SK-N-SH (cell line): ENCODE measurements around the gene MAP3K4. TPM values are rescaled to one million over a fixed set of nuclear protein-coding genes. Genes with fewer than 3 reads are reported as not detected.

Experiments used
- CTCF ChIA-PET: fragments of 300-600, 350-600 bp; formaldehyde crosslinking; extraction: SDS; loops from one replicate; lab custom pipeline; 2021; lab: Yijun Ruan, JAX
- POLR2A ChIA-PET: fragments of 350-600 bp; sonication (Branson Sonifier 250); formaldehyde crosslinking; extraction: SDS; loops from one replicate; lab custom pipeline; 2020; ENCODE audit warnings: antibody characterized with exemption, inconsistent platforms; lab: Yijun Ruan, JAX
- DNase-seq: peaks from one replicate; pipeline ENCODE4 v3.0.0; 2012
- H2AFZ ChIP-seq: fragments of 200-600 bp; sonication (generic); 2 replicates; pipeline ENCODE4 v1.8.1; 2016; ENCODE audit warnings: antibody characterized with exemption, mild to moderate bottlenecking, low read depth
- H3F3A ChIP-seq: fragments of 200-600 bp; sonication (generic); replicated peaks from 2 replicates; pipeline ENCODE3; 2016; ENCODE audit warnings: antibody characterized with exemption, mild to moderate bottlenecking; ENCODE audit not compliant: insufficient read depth
- H3K27ac ChIP-seq, 2 experiments: fragments of 200-500 bp in 1 of 2; fragments of 200-600 bp in 1 of 2; sonication (Bioruptor generic) in 1 of 2; sonication (generic), shearing (Covaris generic) in 1 of 2; 2 replicates each; pipeline versions ENCODE4 v1.5.1 to v1.6.1; 2014 to 2016; ENCODE audit warnings: low read depth in 2 of 2, inconsistent platforms in 1 of 2, low read length in 1 of 2, mild to moderate bottlenecking in 1 of 2, mixed read lengths in 1 of 2
- H3K27me3 ChIP-seq: fragments of 200-600 bp; sonication (generic), shearing (Covaris generic); 2 replicates; pipeline ENCODE4 v1.6.1; 2016; ENCODE audit warnings: mixed run types; ENCODE audit not compliant: insufficient read depth
- H3K36me3 ChIP-seq, 2 experiments: fragments of 200-500 bp in 1 of 2; fragments of 200-600 bp in 1 of 2; sonication (Bioruptor generic) in 1 of 2; sonication (generic) in 1 of 2; replicated peaks in 1 of 2; 2 replicates each; pipeline versions ENCODE3 to v1.5.1; 2014 to 2016; ENCODE audit warnings: low read length in 1 of 2, mild to moderate bottlenecking in 1 of 2; ENCODE audit not compliant: insufficient read depth in 2 of 2, control insufficient read depth in 1 of 2
- H3K4me1 ChIP-seq, 2 experiments: fragments of 200-500 bp in 1 of 2; fragments of 200-600 bp in 1 of 2; sonication (Bioruptor generic) in 1 of 2; sonication (generic), shearing (Covaris generic) in 1 of 2; 2 replicates each; pipeline versions ENCODE4 v1.5.1 to v1.6.1; 2014 to 2016; ENCODE audit warnings: low read depth in 1 of 2, low read length in 1 of 2, mixed run types in 1 of 2; ENCODE audit not compliant: insufficient read depth in 2 of 2, control insufficient read depth in 1 of 2
- H3K4me2 ChIP-seq: fragments of 200-600 bp; sonication (generic), shearing (Covaris generic); 2 replicates; pipeline ENCODE4 v1.6.1; 2017; ENCODE audit warnings: mixed run types
- H3K4me3 ChIP-seq, 2 experiments: fragments of 200-500 bp in 1 of 2; fragments of 200-600 bp in 1 of 2; sonication (Bioruptor generic) in 1 of 2; sonication (generic), shearing (Covaris generic) in 1 of 2; 2 replicates each; pipeline versions ENCODE4 v1.5.1 to v1.8.1; 2014 to 2016; ENCODE audit warnings: low read depth in 2 of 2, inconsistent platforms in 1 of 2, low read length in 1 of 2, mild to moderate bottlenecking in 1 of 2, mixed read lengths in 1 of 2, moderate library complexity in 1 of 2
- H3K79me2 ChIP-seq: fragments of 200-600 bp; sonication (generic); 2 replicates; pipeline ENCODE4 v1.8.1; 2017; ENCODE audit warnings: mild to moderate bottlenecking; ENCODE audit not compliant: insufficient read depth
- H3K9ac ChIP-seq: fragments of 200-600 bp; sonication (generic); 2 replicates; pipeline ENCODE4 v1.6.1; 2017; ENCODE audit warnings: mixed run types
- H3K9me2 ChIP-seq: fragments of 200-600 bp; sonication (generic); 2 replicates; pipeline ENCODE4 v1.6.1; 2017; ENCODE audit warnings: mixed run types
- H3K9me3 ChIP-seq: fragments of 200-600 bp; sonication (generic); 2 replicates; pipeline ENCODE4 v1.6.1; 2017; ENCODE audit warnings: mixed run types, mild to moderate bottlenecking, moderate library complexity
- H4K20me1 ChIP-seq: fragments of 200-600 bp; sonication (generic); 2 replicates; pipeline ENCODE4 v1.6.1; 2017; ENCODE audit warnings: mild to moderate bottlenecking, mixed run types; ENCODE audit not compliant: insufficient read depth
- FOXJ3 ChIP-seq: sonication (generic); formaldehyde crosslinking; IDR thresholded peaks from 2 replicates; pipeline ENCODE4 v1.5.1; 2020; ENCODE audit warnings: mild to moderate bottlenecking, missing genetic modification reagents
- GABPA ChIP-seq: IDR thresholded peaks from 2 replicates; pipeline ENCODE4 v1.4.0; 2012; ENCODE audit warnings: low read depth, mild to moderate bottlenecking
- GATA2 ChIP-seq: sonication (generic); formaldehyde crosslinking; IDR thresholded peaks from 2 replicates; pipeline ENCODE4 v1.5.0; 2020; ENCODE audit warnings: mild to moderate bottlenecking, missing genetic modification reagents
- MEF2A ChIP-seq: IDR thresholded peaks from 2 replicates; pipeline ENCODE4 v1.4.0; 2012; ENCODE audit warnings: low read depth, borderline replicate concordance
- TCF12 ChIP-seq: IDR thresholded peaks from 2 replicates; pipeline ENCODE4 v1.4.0; 2012
- WGBS: methylation state at CpG from one replicate; pipeline ENCODE4 v1.1.6; 2017; ENCODE audit warnings: low lambda C conversion rate; 5-methylcytosine and 5-hydroxymethylcytosine counted together
- polyA plus RNA-seq, 3 experiments: library from polyadenylated mRNA; depleted of rRNA; stranded (reverse); fragments of >200 nt; gene quantifications; 2 replicates each; pipeline ENCODE4 v1.2.3, GENCODE V29; 2012
- TF ChIP-seq, protein P1 (sequence below): IDR thresholded peaks from 2 replicates; pipeline ENCODE4; 2012
- TF ChIP-seq, protein P2 (sequence below): fragments of 150-350 bp; IDR thresholded peaks from 2 replicates; pipeline ENCODE4 v1.6.1; 2016; ENCODE audit warnings: mild to moderate bottlenecking, low read depth, low read length

Gene MAP3K4
- polyA plus RNA-seq, 1 of the 3 experiments (the other 2 are of a cell fraction): 6.8 TPM

DNA sequence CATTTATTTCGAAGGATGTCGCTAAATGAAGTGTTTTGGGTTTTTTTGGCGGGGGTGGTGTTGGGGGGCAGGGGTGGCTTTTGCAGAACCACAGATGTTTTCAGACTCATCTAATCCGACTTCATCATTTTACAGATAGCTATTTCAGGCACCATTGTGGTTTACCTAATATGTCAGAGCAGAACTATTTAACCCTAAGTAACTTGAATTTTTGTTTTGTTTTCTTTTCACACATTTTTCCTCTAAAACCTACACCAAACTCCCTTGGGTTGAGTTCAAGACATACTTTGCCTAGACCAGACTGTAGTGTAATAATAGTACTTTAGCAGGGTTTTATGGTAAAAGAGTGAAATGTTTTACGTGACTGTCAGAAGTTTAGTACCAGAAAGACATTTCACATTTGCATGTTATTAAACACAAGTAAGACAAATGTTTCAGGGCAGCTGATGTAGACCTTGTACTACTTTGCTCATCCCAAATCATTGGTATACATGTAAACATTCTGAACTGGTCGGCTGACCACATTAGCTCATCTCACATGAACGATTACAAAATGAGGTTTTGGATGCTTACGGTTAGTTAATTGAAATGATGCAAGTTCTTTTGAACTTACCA, 37.7 kb downstream of the MAP3K4 start:
- Histone ChIP-seq H2AFZ (no peak overlapping the region), H3K9me3 (no peaks in the 10 kb centered on the region), H3F3A (no peaks in the 10 kb centered on the region), H3K27ac (no peak overlapping the region), H3K4me1 (peaks cover 3 to 12% of the 10 kb centered on the region in 2 experiments; a peak in 3 of 4 replicates), H3K4me3 (no peak overlapping the region), H3K9ac (no peak overlapping the region), H4K20me1 (no peaks in the 10 kb centered on the region), H3K9me2 (no peaks in the 10 kb centered on the region), H3K4me2 (no peak overlapping the region), H3K27me3 (no peaks in the 10 kb centered on the region), H3K79me2 (peaks cover 41% of the 10 kb centered on the region), H3K36me3 (peaks cover 0 to 5% of the 10 kb centered on the region in 2 experiments)
- TF ChIP-seq MEF2A: peak; percentile 45; the same call in 1 of the 2 replicates
- no peak for TF ChIP-seq FOXJ3
- no peak for DNase-seq
- CTCF ChIA-PET: interaction anchor here (0.8 to 1.3 kb wide), 4 partner anchors 10 to 99 kb away, joined by 3 to 4 read pairs (median 3); no protein-coding TSS in a partner anchor
- POLR2A ChIA-PET: interaction anchor here (0.6 kb wide), 1 partner anchor 36 kb away, joined by 3 read pairs; no protein-coding TSS in a partner anchor
- WGBS: 93% methylated on average over 8 of the region's 8 CpGs

DNA sequence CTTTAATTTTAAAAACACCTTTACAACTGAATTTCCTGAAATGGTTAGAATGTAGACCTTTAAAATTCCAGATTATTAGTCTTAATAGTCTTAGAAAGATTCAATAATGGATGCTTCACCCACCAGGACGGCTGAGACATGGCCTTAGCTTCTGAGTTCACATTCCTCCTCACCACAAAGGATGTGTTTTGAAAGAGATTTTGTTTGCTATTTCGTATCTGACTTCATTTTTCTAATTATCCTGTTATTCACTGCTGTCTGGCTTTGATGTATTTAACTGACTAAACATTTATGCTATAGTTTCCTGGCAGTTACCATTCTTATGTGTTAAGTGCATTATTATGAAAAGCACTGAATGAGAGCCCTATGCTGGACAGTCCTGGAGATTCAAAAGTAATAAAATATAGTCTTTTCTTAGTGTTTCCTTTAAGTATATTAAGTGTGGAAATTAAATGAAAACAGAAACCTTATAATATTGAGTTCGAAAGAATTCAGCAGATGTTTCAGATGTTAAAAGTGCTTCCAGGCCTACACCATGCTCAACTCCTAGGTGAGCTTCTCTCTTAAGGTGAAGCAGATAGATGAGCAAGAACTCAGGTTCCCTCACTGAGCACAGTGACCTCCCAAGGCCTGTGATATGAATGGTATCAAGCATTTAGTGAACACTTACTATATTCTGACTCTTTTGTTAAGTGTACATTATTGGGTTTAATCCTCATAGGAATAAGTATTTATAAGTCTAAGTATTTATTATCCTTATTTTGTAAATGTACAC, 40.3 kb downstream of the MAP3K4 start:
- Histone ChIP-seq H3K9me3 (no peaks in the 10 kb centered on the region), H3K36me3 (peaks cover 2 to 13% of the 10 kb centered on the region in 2 experiments), H4K20me1 (no peaks in the 10 kb centered on the region), H3K4me2 (0 out of 2 replicates have a peak overlapping the region, but pooled peaks have one; percentile 2), H3K9ac (no peak overlapping the region), H3K27ac (peak overlapping the region; percentile 34 to 52), H3K4me1 (peaks cover 3 to 12% of the 10 kb centered on the region in 2 experiments; a peak in 3 of 4 replicates), H3K27me3 (no peaks in the 10 kb centered on the region), H3F3A (peaks cover 7% of the 10 kb centered on the region), H2AFZ (no peak overlapping the region), H3K79me2 (peaks cover 46% of the 10 kb centered on the region), H3K4me3 (no peak overlapping the region), H3K9me2 (no peaks in the 10 kb centered on the region)
- 38% methylated on average over 3 of the region's 3 CpGs for WGBS
- CTCF ChIA-PET: interaction anchor here (0.6 to 2.1 kb wide), 5 partner anchors 11 to 337 kb away, joined by 3 to 5 read pairs (median 3); no protein-coding TSS in a partner anchor
- POLR2A ChIA-PET: no interaction called here
- no peak for TF ChIP-seq GABPA
- 0 out of 2 replicates have a peak, but pooled peaks have one; percentile 5 for TF ChIP-seq TCF12
- no peak for TF ChIP-seq GATA2 (CRISPR knock-in tag)
- no peak for DNase-seq

DNA sequence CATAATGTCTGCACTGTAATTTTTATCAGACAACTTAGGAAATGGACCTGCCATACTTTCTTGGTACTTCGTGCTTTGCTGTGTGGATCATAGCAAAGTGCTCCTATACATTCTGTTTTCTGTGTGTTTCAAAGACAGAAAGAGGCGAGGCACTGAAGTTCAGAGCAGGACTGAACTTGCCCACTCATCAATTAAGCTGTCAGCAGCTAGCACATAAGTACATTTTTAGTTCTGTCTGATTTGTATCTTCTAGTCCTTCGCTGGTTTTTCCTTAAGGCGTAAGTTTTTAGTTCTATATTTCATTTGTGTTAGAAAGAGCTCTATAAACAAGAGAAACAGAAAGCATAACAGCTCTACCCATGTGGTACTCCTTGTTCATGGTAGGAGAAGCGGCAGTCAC, 42.1 kb downstream of the MAP3K4 start:
- H3F3A ChIP-seq: peaks cover 22% of the 10 kb centered on the region
- no peak overlapping the region for H2AFZ ChIP-seq
- ChIA-PET POLR2A (no interaction called here), CTCF (interaction anchor here (1.5 to 1.6 kb wide), 2 partner anchors 41 to 103 kb away, joined by 3 read pairs; no protein-coding TSS in a partner anchor)
- H3K36me3 ChIP-seq: peaks cover 2 to 17% of the 10 kb centered on the region in 2 experiments
- H3K4me3 ChIP-seq: no peak overlapping the region
- WGBS: 81% methylated on average over 5 of the region's 5 CpGs
- no peaks in the 10 kb centered on the region for H3K9me2 ChIP-seq
- no peaks in the 10 kb centered on the region for H3K27me3 ChIP-seq
- no peak overlapping the region for H3K27ac ChIP-seq
- H3K9me3 ChIP-seq: no peaks in the 10 kb centered on the region
- H3K9ac ChIP-seq: no peak overlapping the region
- H4K20me1 ChIP-seq: 0 out of 2 replicates have a peak, but pooled peaks cover 2% of the 10 kb centered on the region
- TF ChIP-seq, protein P1, sequence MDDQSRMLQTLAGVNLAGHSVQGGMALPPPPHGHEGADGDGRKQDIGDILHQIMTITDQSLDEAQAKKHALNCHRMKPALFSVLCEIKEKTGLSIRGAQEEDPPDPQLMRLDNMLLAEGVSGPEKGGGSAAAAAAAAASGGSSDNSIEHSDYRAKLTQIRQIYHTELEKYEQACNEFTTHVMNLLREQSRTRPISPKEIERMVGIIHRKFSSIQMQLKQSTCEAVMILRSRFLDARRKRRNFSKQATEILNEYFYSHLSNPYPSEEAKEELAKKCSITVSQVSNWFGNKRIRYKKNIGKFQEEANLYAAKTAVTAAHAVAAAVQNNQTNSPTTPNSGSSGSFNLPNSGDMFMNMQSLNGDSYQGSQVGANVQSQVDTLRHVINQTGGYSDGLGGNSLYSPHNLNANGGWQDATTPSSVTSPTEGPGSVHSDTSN: 0 out of 2 replicates have a peak, but pooled peaks have one; percentile 34
- TF ChIP-seq, protein P2, sequence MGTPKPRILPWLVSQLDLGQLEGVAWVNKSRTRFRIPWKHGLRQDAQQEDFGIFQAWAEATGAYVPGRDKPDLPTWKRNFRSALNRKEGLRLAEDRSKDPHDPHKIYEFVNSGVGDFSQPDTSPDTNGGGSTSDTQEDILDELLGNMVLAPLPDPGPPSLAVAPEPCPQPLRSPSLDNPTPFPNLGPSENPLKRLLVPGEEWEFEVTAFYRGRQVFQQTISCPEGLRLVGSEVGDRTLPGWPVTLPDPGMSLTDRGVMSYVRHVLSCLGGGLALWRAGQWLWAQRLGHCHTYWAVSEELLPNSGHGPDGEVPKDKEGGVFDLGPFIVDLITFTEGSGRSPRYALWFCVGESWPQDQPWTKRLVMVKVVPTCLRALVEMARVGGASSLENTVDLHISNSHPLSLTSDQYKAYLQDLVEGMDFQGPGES: no peak
- peaks cover 44% of the 10 kb centered on the region for H3K79me2 ChIP-seq
- H3K4me1 ChIP-seq: peaks cover 5 to 22% of the 10 kb centered on the region in 2 experiments
- DNase-seq: no peak
- H3K4me2 ChIP-seq: no peak overlapping the region
